Mucosa of gallbladder (tissue), 1 donor: ENCODE data around the gene OPA1. TPM values are rescaled to one million over a fixed set of nuclear protein-coding genes. Genes with fewer than 3 reads are reported as not detected.

Experiments used
- DNase-seq: peaks from one replicate; pipeline ENCODE4 v3.0.0-alpha.2; 2020; ENCODE audit warnings: low spot score
- total RNA-seq: library from RNA; stranded (reverse); gene quantifications from one replicate; pipeline ENCODE4 v1.2.1, GENCODE V29; 2021
- donor health status: DM: no; HTN: no; CAD: no.

OPA1 gene
- 41.5 TPM for total RNA-seq

GRCh38 chr3:193592841-193593667, at the start of gene OPA1:
TSS of gene OPA1 (plus strand) at chr3:193593208. CDS start at chr3:193593378, 170 bp downstream.
- peak; percentile 97 for DNase-seq

- no peak for DNase-seq
Observed at GRCh38 chr3:193544289-193544688, 48.7 kb upstream of the OPA1 start.

- DNase-seq: no peak
Observed at GRCh38 chr3:193545304-193545703, 47.7 kb upstream of the OPA1 start.

- no peak for DNase-seq
Observed at GRCh38 chr3:193546129-193546528, 46.9 kb upstream of the OPA1 start.

GRCh38 chr3:193548406-193548805, 44.6 kb upstream of the OPA1 start:
- DNase-seq: no peak

- DNase-seq: no peak
Observed at GRCh38 chr3:193552923-193553322, 40.1 kb upstream of the OPA1 start.

GRCh38 chr3:193553586-193553985, 39.4 kb upstream of the OPA1 start:
- DNase-seq: no peak

GRCh38 chr3:193554811-193555210, 38.2 kb upstream of the OPA1 start, which contains the start of gene ATP13A4:
TSS of gene ATP13A4 (minus strand) at chr3:193554895. CDS start at chr3:193554799, 96 bp downstream.
- DNase-seq: peak; percentile 85

GRCh38 chr3:193556841-193557240, 36.2 kb upstream of the OPA1 start:
- peak; percentile 82 for DNase-seq

GRCh38 chr3:193559100-193559499, 33.9 kb upstream of the OPA1 start:
- no peak for DNase-seq

GRCh38 chr3:193560091-193560490, 32.9 kb upstream of the OPA1 start:
- no peak for DNase-seq

- no peak for DNase-seq
Observed at GRCh38 chr3:193560870-193561269, 32.1 kb upstream of the OPA1 start.

GRCh38 chr3:193563426-193563825, 29.6 kb upstream of the OPA1 start:
- DNase-seq: peak; percentile 30

- DNase-seq: peak; percentile 44
Observed at GRCh38 chr3:193564012-193564411, 29.0 kb upstream of the OPA1 start.

- DNase-seq: no peak
Observed at GRCh38 chr3:193569119-193569518, 23.9 kb upstream of the OPA1 start.

GRCh38 chr3:193572426-193572908, 20.5 kb upstream of the OPA1 start:
- peak; percentile 56 for DNase-seq

- DNase-seq: no peak
Observed at GRCh38 chr3:193573403-193574191, 19.4 kb upstream of the OPA1 start.

GRCh38 chr3:193574488-193575070, 18.4 kb upstream of the OPA1 start:
- no peak for DNase-seq

GRCh38 chr3:193585530-193585929, 7.5 kb upstream of the OPA1 start:
- no peak for DNase-seq

- no peak for DNase-seq
Observed at GRCh38 chr3:193586526-193586925, 6.5 kb upstream of the OPA1 start.

GRCh38 chr3:193589129-193589528, 3.9 kb upstream of the OPA1 start:
- no peak for DNase-seq

- DNase-seq: no peak
Observed at GRCh38 chr3:193589616-193590015, 3.4 kb upstream of the OPA1 start.
